HG03159 (cell line): ENCODE results near the gene IL17RA.

Experiments used
- ATAC-seq: cut with Tn5 transposase; IDR thresholded peaks from one replicate; pipeline ENCODE4 v1.9.1; 2021; ENCODE audit warnings: mild to moderate bottlenecking, moderate library complexity; ENCODE audit not compliant: unreplicated experiment

Gene IL17RA

DNA sequence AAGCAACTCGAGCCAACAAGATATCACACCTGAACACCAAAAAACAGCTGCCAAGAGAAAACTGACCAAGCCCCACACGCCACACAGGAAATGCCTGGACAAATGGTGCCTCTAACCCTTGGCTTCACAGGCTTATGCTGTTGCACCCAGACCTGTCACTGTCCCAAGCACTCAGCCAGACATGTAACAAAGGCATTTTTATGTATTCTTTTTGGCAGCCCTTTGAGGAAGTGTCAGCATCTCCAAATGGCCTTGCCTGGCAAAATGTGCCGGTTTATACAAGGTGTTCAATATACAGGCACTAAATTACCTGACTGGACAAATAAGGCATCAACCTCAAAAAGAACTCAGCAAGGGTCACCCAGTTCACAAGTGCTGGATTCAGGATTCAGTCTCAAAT is 68.2 kb downstream of the IL17RA start:
- ATAC-seq, result no peak

GRCh38 chr22:17155941-17156340 is 71.1 kb downstream of the IL17RA start:
- no peak for ATAC-seq

DNA sequence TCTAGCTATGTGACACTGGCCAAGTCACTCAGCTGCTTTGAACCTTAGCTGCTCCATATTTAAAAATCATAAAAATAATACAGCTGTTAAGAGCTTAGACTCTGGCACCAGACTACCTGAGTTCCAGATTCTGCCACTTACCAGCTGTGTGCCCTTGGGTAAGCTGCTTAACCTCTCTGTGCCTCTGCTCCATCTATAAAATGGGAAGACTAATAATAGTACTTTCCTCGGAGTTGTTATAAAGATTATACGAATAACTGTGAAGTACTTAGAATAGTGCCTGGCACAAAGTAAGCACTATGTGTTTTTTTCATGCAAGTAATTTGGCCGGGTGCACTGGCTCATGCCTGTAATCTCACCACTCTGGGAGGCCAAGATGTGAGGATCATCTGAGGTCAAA is 72.9 kb downstream of the IL17RA start:
- no peak for ATAC-seq

DNA sequence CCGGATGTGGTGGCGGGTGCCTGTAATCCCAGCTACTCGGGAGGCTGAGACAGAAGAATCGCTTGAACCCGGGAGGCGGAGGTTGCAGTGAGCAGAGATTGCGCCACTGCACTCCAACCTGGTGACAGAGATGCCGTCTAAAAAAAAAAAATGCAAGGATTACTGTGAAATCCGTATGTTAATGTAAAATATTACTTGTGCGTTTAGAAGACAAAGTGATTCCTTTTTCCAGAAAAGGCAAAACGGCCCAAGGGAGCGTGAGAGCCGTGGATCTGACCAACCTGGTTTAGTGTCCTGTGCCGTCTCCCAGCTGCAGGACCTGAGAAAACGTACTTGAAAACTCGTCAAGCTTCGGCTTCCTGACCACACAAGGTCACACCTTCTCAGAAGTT is 73.4 kb downstream of the IL17RA start:
- no peak for ATAC-seq

- peak; percentile 73 for ATAC-seq
Measured at GRCh38 chr22:17158568-17159503, 74.0 kb downstream of the IL17RA start, which contains the start of gene HDHD5. Gene HDHD5, minus strand, starts transcription at chr22:17159277. Its CDS starts 26 bp downstream, at chr22:17159251.

GRCh38 chr22:17159504-17159951 is 74.7 kb downstream of the IL17RA start:
- ATAC-seq, result peak; percentile 6

DNA sequence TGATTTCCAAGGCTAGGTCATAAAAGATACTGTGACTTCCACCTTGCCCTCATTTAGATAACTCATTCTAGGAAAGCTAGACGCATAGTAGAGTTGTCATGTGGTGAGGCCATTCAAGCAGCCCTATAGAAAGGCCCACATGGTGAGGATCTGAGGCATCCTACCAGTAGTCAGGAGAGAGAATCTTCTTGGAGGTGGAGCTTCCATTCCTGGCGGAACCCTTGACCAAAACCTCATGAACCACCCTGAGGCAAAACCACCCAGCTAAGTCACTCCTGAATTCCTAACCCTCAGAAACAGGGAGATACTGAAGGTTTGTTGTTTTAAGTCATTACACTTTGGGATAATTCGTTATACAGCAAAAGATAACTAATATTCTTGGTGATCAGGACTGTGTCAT is 77.2 kb downstream of the IL17RA start:
- ATAC-seq, result no peak

DNA sequence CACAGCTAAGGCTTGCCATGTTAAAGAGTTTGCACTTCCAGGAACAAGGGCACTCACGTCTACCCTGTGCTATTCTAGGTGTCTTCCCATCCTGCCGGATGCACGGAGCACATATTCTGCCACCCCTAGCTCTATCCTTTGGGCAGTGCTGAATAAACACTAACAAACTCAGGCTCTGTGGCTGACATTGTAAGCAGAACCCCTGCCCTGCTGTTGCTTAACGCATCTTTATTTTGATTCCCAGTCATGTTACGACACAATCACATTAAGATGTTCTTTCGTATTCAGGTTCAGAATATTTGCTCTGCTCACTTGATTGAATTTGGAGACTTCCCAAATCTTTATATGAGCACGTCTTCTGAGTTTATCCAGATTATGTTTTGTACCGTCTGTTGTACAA is 77.9 kb downstream of the IL17RA start:
- no peak for ATAC-seq

GRCh38 chr22:17164392-17165024 is 79.7 kb downstream of the IL17RA start:
- no peak for ATAC-seq
